Measurements from ENCODE around the gene MYDGF.

Gene MYDGF

GRCh38 chr19:4697304-4697703 lies 27.2 kb upstream of the MYDGF start:
- no peaks in the 10 kb centered on the region for H3K27me3 ChIP-seq (ENCODE audit: control insufficient read depth in 1 of 2, insufficient read depth in 2 of 2, low read length in 2 of 2)
- H3K4me3 ChIP-seq (ENCODE audit: low read depth in 1 of 2, low read length in 2 of 2) = no peak overlapping the region
- H3K9me3 ChIP-seq (ENCODE audit: low read length) = no peaks in the 10 kb centered on the region
- peaks cover 5% of the 10 kb centered on the region for H3K4me1 ChIP-seq (ENCODE audit: insufficient read depth, low read length)
- no peak overlapping the region for H3K27ac ChIP-seq (ENCODE audit: low read depth, low read length)
- peaks cover 71% of the 10 kb centered on the region for H3K36me3 ChIP-seq (ENCODE audit: insufficient read depth, low read length)
- H3K9ac ChIP-seq (ENCODE audit: low read length) = no peak overlapping the region

- no peak overlapping the region for H3K27ac ChIP-seq (ENCODE audit: low read depth, low read length)
- H3K27me3 ChIP-seq (ENCODE audit: control insufficient read depth in 1 of 2, insufficient read depth in 2 of 2, low read length in 2 of 2) = no peaks in the 10 kb centered on the region
- H3K9me3 ChIP-seq (ENCODE audit: low read length) = no peaks in the 10 kb centered on the region
- peaks cover 5% of the 10 kb centered on the region for H3K4me1 ChIP-seq (ENCODE audit: insufficient read depth, low read length)
- no peak overlapping the region for H3K4me3 ChIP-seq (ENCODE audit: low read depth in 1 of 2, low read length in 2 of 2)
- H3K36me3 ChIP-seq (ENCODE audit: insufficient read depth, low read length) = peaks cover 63% of the 10 kb centered on the region
- no peak overlapping the region for H3K9ac ChIP-seq (ENCODE audit: low read length)
These were observed 25.1 kb upstream of the MYDGF start for GRCh38 chr19:4695224-4695731.

- Histone ChIP-seq H3K9me3 (ENCODE audit: low read length) (no peaks in the 10 kb centered on the region), H3K27ac (ENCODE audit: low read depth, low read length) (no peak overlapping the region), H3K36me3 (ENCODE audit: insufficient read depth, low read length) (peaks cover 63% of the 10 kb centered on the region), H3K4me1 (ENCODE audit: insufficient read depth, low read length) (peaks cover 5% of the 10 kb centered on the region), H3K27me3 (ENCODE audit: control insufficient read depth in 1 of 2, insufficient read depth in 2 of 2, low read length in 2 of 2) (no peaks in the 10 kb centered on the region), H3K4me3 (ENCODE audit: low read depth in 1 of 2, low read length in 2 of 2) (no peak overlapping the region), H3K9ac (ENCODE audit: low read length) (no peak overlapping the region)
These were observed 24.3 kb upstream of the MYDGF start for GRCh38 chr19:4694211-4694987.

- no peaks in the 10 kb centered on the region for H3K27me3 ChIP-seq (ENCODE audit: control insufficient read depth in 1 of 2, insufficient read depth in 2 of 2, low read length in 2 of 2)
- no peaks in the 10 kb centered on the region for H3K9me3 ChIP-seq (ENCODE audit: low read length)
- H3K9ac ChIP-seq (ENCODE audit: low read length) = no peak overlapping the region
- no peak overlapping the region for H3K4me3 ChIP-seq (ENCODE audit: low read depth in 1 of 2, low read length in 2 of 2)
- peaks cover 5% of the 10 kb centered on the region for H3K4me1 ChIP-seq (ENCODE audit: insufficient read depth, low read length)
- peaks cover 68% of the 10 kb centered on the region for H3K36me3 ChIP-seq (ENCODE audit: insufficient read depth, low read length)
- H3K27ac ChIP-seq (ENCODE audit: low read depth, low read length) = no peak overlapping the region
These were observed 23.5 kb upstream of the MYDGF start for GRCh38 chr19:4693471-4694121.

GRCh38 chr19:4693078-4693350 lies 22.9 kb upstream of the MYDGF start:
- H3K27me3 ChIP-seq (ENCODE audit: control insufficient read depth in 1 of 2, insufficient read depth in 2 of 2, low read length in 2 of 2) = no peaks in the 10 kb centered on the region
- no peak overlapping the region for H3K4me3 ChIP-seq (ENCODE audit: low read depth in 1 of 2, low read length in 2 of 2)
- no peaks in the 10 kb centered on the region for H3K9me3 ChIP-seq (ENCODE audit: low read length)
- peaks cover 5% of the 10 kb centered on the region for H3K4me1 ChIP-seq (ENCODE audit: insufficient read depth, low read length)
- H3K9ac ChIP-seq (ENCODE audit: low read length) = no peak overlapping the region
- H3K27ac ChIP-seq (ENCODE audit: low read depth, low read length) = no peak overlapping the region
- peaks cover 73% of the 10 kb centered on the region for H3K36me3 ChIP-seq (ENCODE audit: insufficient read depth, low read length)

DNA sequence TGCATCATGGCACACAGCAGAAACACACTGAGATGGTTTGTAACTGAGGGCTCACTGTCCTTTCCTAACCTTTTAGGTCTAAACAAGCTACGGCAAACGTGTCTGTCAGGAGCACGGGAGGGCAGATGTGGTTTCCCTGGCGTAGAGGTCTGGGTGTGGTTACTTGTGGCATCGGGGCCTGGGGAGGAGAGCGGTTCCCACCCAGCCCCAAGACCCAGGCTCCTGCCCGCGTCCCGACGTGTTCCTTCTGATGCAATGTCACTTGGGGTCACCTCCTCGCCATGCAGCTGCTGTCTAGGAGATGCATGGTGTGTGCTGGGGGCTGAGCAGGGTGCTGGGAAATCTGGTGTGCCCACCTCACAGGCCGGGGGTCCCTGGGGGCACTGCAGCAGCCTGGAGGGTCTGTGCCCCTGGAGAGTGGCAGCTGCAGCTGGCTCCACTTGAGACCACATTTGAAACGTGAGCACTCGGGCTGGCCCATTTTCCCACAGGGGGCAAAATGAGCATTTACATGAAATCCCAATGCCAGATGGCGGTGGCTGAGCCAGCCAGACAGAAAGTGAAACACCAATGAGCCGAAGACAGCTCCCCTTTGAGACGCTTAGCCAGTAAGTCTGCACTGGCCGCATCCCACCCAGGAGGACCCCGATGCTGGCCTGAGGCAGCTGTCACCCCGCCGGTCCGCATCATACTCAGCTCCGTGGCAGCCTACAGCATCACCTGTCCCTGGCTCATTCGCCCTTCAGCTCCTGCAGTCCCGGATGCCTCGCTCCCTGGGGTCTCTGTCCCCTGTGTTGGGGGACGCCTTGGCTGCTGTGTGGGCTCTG lies 22.3 kb upstream of the MYDGF start:
- H3K4me3 ChIP-seq (ENCODE audit: low read depth in 1 of 2, low read length in 2 of 2) = no peak overlapping the region
- H3K27ac ChIP-seq (ENCODE audit: low read depth, low read length) = no peak overlapping the region
- H3K9ac ChIP-seq (ENCODE audit: low read length) = no peak overlapping the region
- H3K9me3 ChIP-seq (ENCODE audit: low read length) = no peaks in the 10 kb centered on the region
- peaks cover 71% of the 10 kb centered on the region for H3K36me3 ChIP-seq (ENCODE audit: insufficient read depth, low read length)
- H3K4me1 ChIP-seq (ENCODE audit: insufficient read depth, low read length) = peaks cover 5% of the 10 kb centered on the region
- H3K27me3 ChIP-seq (ENCODE audit: control insufficient read depth in 1 of 2, insufficient read depth in 2 of 2, low read length in 2 of 2) = no peaks in the 10 kb centered on the region

- no peaks in the 10 kb centered on the region for H3K9me3 ChIP-seq (ENCODE audit: low read length)
- H3K4me1 ChIP-seq (ENCODE audit: insufficient read depth, low read length) = peaks cover 5% of the 10 kb centered on the region
- H3K27me3 ChIP-seq (ENCODE audit: control insufficient read depth in 1 of 2, insufficient read depth in 2 of 2, low read length in 2 of 2) = no peaks in the 10 kb centered on the region
- H3K4me3 ChIP-seq (ENCODE audit: low read depth in 1 of 2, low read length in 2 of 2) = no peak overlapping the region
- H3K27ac ChIP-seq (ENCODE audit: low read depth, low read length) = no peak overlapping the region
- no peak overlapping the region for H3K9ac ChIP-seq (ENCODE audit: low read length)
- H3K36me3 ChIP-seq (ENCODE audit: insufficient read depth, low read length) = peaks cover 71% of the 10 kb centered on the region
These were observed 21.2 kb upstream of the MYDGF start for GRCh38 chr19:4691373-4691772.

GRCh38 chr19:4690361-4690760 lies 20.2 kb upstream of the MYDGF start:
- Histone ChIP-seq H3K4me1 (ENCODE audit: insufficient read depth, low read length) (peaks cover 5% of the 10 kb centered on the region), H3K36me3 (ENCODE audit: insufficient read depth, low read length) (peaks cover 68% of the 10 kb centered on the region), H3K27me3 (ENCODE audit: control insufficient read depth in 1 of 2, insufficient read depth in 2 of 2, low read length in 2 of 2) (no peaks in the 10 kb centered on the region), H3K9me3 (ENCODE audit: low read length) (no peaks in the 10 kb centered on the region), H3K9ac (ENCODE audit: low read length) (no peak overlapping the region), H3K27ac (ENCODE audit: low read depth, low read length) (no peak overlapping the region), H3K4me3 (ENCODE audit: low read depth in 1 of 2, low read length in 2 of 2) (no peak overlapping the region)

GRCh38 chr19:4689403-4689802 lies 19.3 kb upstream of the MYDGF start:
- Histone ChIP-seq H3K4me1 (ENCODE audit: insufficient read depth, low read length) (no peaks in the 10 kb centered on the region), H3K9ac (ENCODE audit: low read length) (no peak overlapping the region), H3K9me3 (ENCODE audit: low read length) (no peaks in the 10 kb centered on the region), H3K4me3 (ENCODE audit: low read depth in 1 of 2, low read length in 2 of 2) (no peak overlapping the region), H3K36me3 (ENCODE audit: insufficient read depth, low read length) (peaks cover 66% of the 10 kb centered on the region), H3K27me3 (ENCODE audit: control insufficient read depth in 1 of 2, insufficient read depth in 2 of 2, low read length in 2 of 2) (no peaks in the 10 kb centered on the region), H3K27ac (ENCODE audit: low read depth, low read length) (no peak overlapping the region)

GRCh38 chr19:4688587-4688986 lies 18.4 kb upstream of the MYDGF start:
- Histone ChIP-seq H3K9ac (ENCODE audit: low read length) (no peak overlapping the region), H3K27ac (ENCODE audit: low read depth, low read length) (no peak overlapping the region), H3K36me3 (ENCODE audit: insufficient read depth, low read length) (peaks cover 66% of the 10 kb centered on the region), H3K27me3 (ENCODE audit: control insufficient read depth in 1 of 2, insufficient read depth in 2 of 2, low read length in 2 of 2) (no peaks in the 10 kb centered on the region), H3K4me3 (ENCODE audit: low read depth in 1 of 2, low read length in 2 of 2) (no peak overlapping the region), H3K4me1 (ENCODE audit: insufficient read depth, low read length) (no peaks in the 10 kb centered on the region), H3K9me3 (ENCODE audit: low read length) (no peaks in the 10 kb centered on the region)

DNA sequence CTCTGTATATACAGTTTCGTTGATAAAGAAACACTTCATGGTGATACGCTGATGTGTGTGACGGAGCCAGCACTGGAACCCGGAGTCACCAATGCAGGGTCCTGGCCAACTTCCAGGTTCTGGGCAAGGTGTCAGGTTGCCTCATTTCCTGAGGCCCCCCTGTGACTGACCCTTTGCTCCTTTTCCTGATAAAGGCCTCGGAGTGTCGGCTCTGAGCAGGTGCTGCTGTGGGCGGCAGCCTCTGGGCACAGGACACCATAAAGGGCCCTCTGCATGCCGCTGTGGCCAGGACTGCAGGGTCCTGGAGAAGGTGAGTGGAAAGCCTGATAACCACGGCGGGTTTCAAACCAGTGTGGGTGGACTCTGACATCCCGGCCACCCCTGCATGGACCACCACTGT lies 17.3 kb upstream of the MYDGF start:
- Histone ChIP-seq H3K4me3 (ENCODE audit: low read depth in 1 of 2, low read length in 2 of 2) (no peak overlapping the region), H3K27me3 (ENCODE audit: control insufficient read depth in 1 of 2, insufficient read depth in 2 of 2, low read length in 2 of 2) (no peaks in the 10 kb centered on the region), H3K27ac (ENCODE audit: low read depth, low read length) (no peak overlapping the region), H3K9ac (ENCODE audit: low read length) (no peak overlapping the region), H3K4me1 (ENCODE audit: insufficient read depth, low read length) (no peaks in the 10 kb centered on the region), H3K9me3 (ENCODE audit: low read length) (no peaks in the 10 kb centered on the region), H3K36me3 (ENCODE audit: insufficient read depth, low read length) (peaks cover 59% of the 10 kb centered on the region)
